GM12878 (cell line): Measurements from ENCODE around the gene C1QC. TPM values are rescaled to one million over a fixed set of nuclear protein-coding genes. Genes with fewer than 3 reads are reported as not detected.

Experiments used
- ATAC-seq: fragments of 200-7000 bp; cut with Tn5 transposase; 3 replicates; pipeline ENCODE4 v1.9.1; 2020; ENCODE audit warnings: mild to moderate bottlenecking, moderate library complexity
- BruUV-seq: library from RNA; stranded (reverse); fragments of 400-500 nt; replicated peaks from 2 replicates; lab custom pipeline; 2021; lab: Mats Ljungman, UMichigan
- CTCF ChIA-PET: fragments of 300-600 bp; sonication (Branson Sonifier 250); formaldehyde crosslinking; extraction: SDS; loops from one replicate; lab custom pipeline; 2021; ENCODE audit warnings: inconsistent platforms; lab: Yijun Ruan, JAX
- POLR2A ChIA-PET: fragments of 350-600 bp; formaldehyde crosslinking; extraction: SDS; loops from one replicate; lab custom pipeline; 2021; ENCODE audit warnings: inconsistent platforms; lab: Charles Lee
- RAD21 ChIA-PET: fragments of 300-600 bp; sonication (Branson Sonifier 250); formaldehyde crosslinking; loops from one replicate; lab custom pipeline; 2023; ENCODE audit warnings: antibody characterized with exemption; ENCODE audit not compliant: unreplicated experiment; lab: Charles Lee
- SMC1A ChIA-PET: fragments of 300-600 bp; sonication (Branson Sonifier 250); formaldehyde crosslinking; loops from one replicate; lab custom pipeline; 2023; ENCODE audit not compliant: unreplicated experiment, uncharacterized antibody; lab: Charles Lee
- DNase-seq: peaks from one replicate; pipeline ENCODE4 v3.0.0-alpha.2; 2011; ENCODE audit warnings: low read depth, low spot score
- FAIRE-seq: peaks from 3 replicates; lab custom pipeline; 2011; peaks lifted over from hg19 to GRCh38; lab: Jason Lieb, UNC
- H2AFZ ChIP-seq: 2 replicates; pipeline ENCODE4 v1.6.0; 2011; ENCODE audit warnings: low read depth, low read length, control low read depth; ENCODE audit not compliant: control insufficient read depth
- H3K27ac ChIP-seq: 2 replicates; pipeline ENCODE4 v1.5.1; 2011; ENCODE audit warnings: control low read depth; ENCODE audit not compliant: control insufficient read depth, insufficient read depth
- H3K27me3 ChIP-seq, 2 experiments: replicated peaks in 1 of 2; 2 replicates each; pipeline versions ENCODE4 v1.6.0 to v1.6.1; 2011; ENCODE audit warnings: low read length in 1 of 2; ENCODE audit not compliant: control insufficient read depth in 2 of 2, insufficient read depth in 2 of 2
- H3K36me3 ChIP-seq, 2 experiments: 2 replicates each; pipeline ENCODE4 v1.5.1; 2011; ENCODE audit warnings: low read length in 1 of 2; ENCODE audit not compliant: control insufficient read depth in 2 of 2, insufficient read depth in 2 of 2
- H3K4me1 ChIP-seq: 2 replicates; pipeline ENCODE4 v1.6.1; 2011; ENCODE audit warnings: mild to moderate bottlenecking, low read length, moderate library complexity, mixed read lengths; ENCODE audit not compliant: control insufficient read depth, insufficient read depth
- H3K4me2 ChIP-seq: 2 replicates; pipeline ENCODE4 v1.6.0; 2011; ENCODE audit warnings: control low read depth; ENCODE audit not compliant: control insufficient read depth, insufficient read depth
- H3K4me3 ChIP-seq: fragments of 200-600 bp; sonication (generic); 2 replicates; pipeline ENCODE4 v1.5.1; 2016
- H3K79me2 ChIP-seq: 2 replicates; pipeline ENCODE4 v1.6.0; 2011; ENCODE audit warnings: low read length; ENCODE audit not compliant: control insufficient read depth, insufficient read depth
- H3K9ac ChIP-seq: 2 replicates; pipeline ENCODE4 v1.8.0; 2011; ENCODE audit warnings: low read length, control low read depth, mixed read lengths; ENCODE audit not compliant: control insufficient read depth, insufficient read depth
- H3K9me3 ChIP-seq: replicated peaks from 3 replicates; pipeline ENCODE4 v1.5.1; 2011; ENCODE audit warnings: mild to moderate bottlenecking, low read length; ENCODE audit not compliant: control insufficient read depth, insufficient read depth
- H4K20me1 ChIP-seq: 2 replicates; pipeline ENCODE4 v1.6.0; 2011; ENCODE audit not compliant: control insufficient read depth, insufficient read depth
- ASH2L ChIP-seq: fragments of 300-600, 200-600 bp; sonication (generic); IDR thresholded peaks from 2 replicates; pipeline ENCODE4 v1.6.1; 2017; ENCODE audit warnings: low read depth, mild to moderate bottlenecking, borderline replicate concordance
- CREM ChIP-seq: IDR thresholded peaks from 2 replicates; pipeline ENCODE4 v1.6.1; 2014; ENCODE audit warnings: antibody characterized with exemption, low read depth
- DPF2 ChIP-seq: fragments of 450-650 bp; IDR thresholded peaks from 2 replicates; pipeline ENCODE4 v1.6.1; 2017; ENCODE audit warnings: mild to moderate bottlenecking
- EGR1 ChIP-seq, 2 experiments: IDR thresholded peaks; 1 replicate in 1 of 2; 2 replicates in 1 of 2; pipeline ENCODE4 v1.6.1; 2011 to 2012; ENCODE audit warnings: low read depth in 2 of 2, low read length in 2 of 2, borderline replicate concordance in 1 of 2, mild to moderate bottlenecking in 1 of 2, moderate library complexity in 1 of 2
- HDGF ChIP-seq: fragments of 450-650 bp; IDR thresholded peaks from 2 replicates; pipeline ENCODE4 v1.6.1; 2016; ENCODE audit warnings: antibody characterized with exemption
- KLF5 ChIP-seq: fragments of 450-650 bp; IDR thresholded peaks from 2 replicates; pipeline ENCODE4 v1.6.1; 2014; ENCODE audit warnings: mild to moderate bottlenecking; ENCODE audit not compliant: partially characterized antibody
- MYB ChIP-seq: fragments of 150-350 bp; IDR thresholded peaks from 2 replicates; pipeline ENCODE4 v1.6.1; 2014; ENCODE audit warnings: mild to moderate bottlenecking, low read depth, low read length, borderline replicate concordance
- NFXL1 ChIP-seq: fragments of 450-650 bp; IDR thresholded peaks from 2 replicates; pipeline ENCODE4 v1.6.1; 2017; ENCODE audit warnings: antibody characterized with exemption, mild to moderate bottlenecking, borderline replicate concordance
- NRF1 ChIP-seq: conservative IDR thresholded peaks from 2 replicates; pipeline ENCODE4 v1.6.1; 2011; ENCODE audit warnings: mild to moderate bottlenecking, low read depth, low read length, improper control_type of control experiment
- PML ChIP-seq: IDR thresholded peaks from 2 replicates; pipeline ENCODE4 v1.6.1; 2012; ENCODE audit warnings: low read length, inconsistent platforms
- RELA ChIP-seq: fragments of 450-650 bp; IDR thresholded peaks from 2 replicates; pipeline ENCODE4 v1.8.0; 2014; ENCODE audit warnings: borderline replicate concordance; ENCODE audit not compliant: partially characterized antibody
- RFX5 ChIP-seq: IDR thresholded peaks from 2 replicates; pipeline ENCODE4 v1.6.1; 2011; ENCODE audit warnings: low read depth, low read length, improper control_type of control experiment
- SUZ12 ChIP-seq: fragments of 200-600 bp; sonication (generic); IDR thresholded peaks from one replicate; pipeline ENCODE4 v1.6.1; 2018; ENCODE audit warnings: antibody characterized with exemption, mild to moderate bottlenecking; ENCODE audit not compliant: unreplicated experiment
- ZNF274 ChIP-seq: IDR thresholded peaks from one replicate; pipeline ENCODE4 v1.8.0; 2011; ENCODE audit not compliant: insufficient read length, insufficient read depth
- ZNF384 ChIP-seq: IDR thresholded peaks from 2 replicates; pipeline ENCODE4 v1.6.1; 2012; ENCODE audit warnings: low read depth, mild to moderate bottlenecking, low read length, improper control_type of control experiment, borderline replicate concordance
- ZZZ3 ChIP-seq: IDR thresholded peaks from 2 replicates; pipeline ENCODE4 v1.6.1; 2011; ENCODE audit warnings: low read depth; ENCODE audit not compliant: control insufficient read depth, insufficient read length
- WGBS: methylation state at CpG from one replicate; pipeline ENCODE4 v1.1.6; 2016; ENCODE audit warnings: low lambda C conversion rate; ENCODE audit not compliant: insufficient replicate concordance, insufficient coverage; ENCODE audit errors: missing lambda C conversion rate; 5-methylcytosine and 5-hydroxymethylcytosine counted together
- in situ Hi-C: fragments of 300-500 bp; cut with MboI; formaldehyde crosslinking; loops from 9 replicates; pipeline ENCODE4 v1.14.3; 2018; ENCODE audit warnings: mixed read lengths
- intact Hi-C: fragments of 100-400 bp; cut with micrococcal nuclease; formaldehyde crosslinking; loops from one replicate; pipeline ENCODE4 v1.14.2; 2022; ENCODE audit not compliant: unreplicated experiment
- polyA plus RNA-seq, 11 experiments: library from polyadenylated mRNA; depleted of rRNA in 4 of 11; unstranded in 6 of 11; stranded (reverse) in 5 of 11; fragments of >200 nt; fragmentation: Nextera tagmentation in 4 of 11; fragmentation: Illumina TruSeq in 1 of 11; extraction: Ambion mirVana in 4 of 11; extraction: Trizol in 1 of 11; gene quantifications; 1 replicate in 1 of 11; 2 replicates in 10 of 11; pipeline versions ENCODE4 v1.2.1 to v1.2.3, GENCODE V29; 2011 to 2016; ENCODE audit warnings: inconsistent platforms in 2 of 11, missing spikeins in 2 of 11, low read depth in 1 of 11
- total RNA-seq, 4 experiments: library from RNA; depleted of rRNA in 3 of 4; stranded (reverse); fragments of >200 nt in 3 of 4; fragmentation: Illumina TruSeq in 1 of 4; extraction: Trizol in 1 of 4; gene quantifications; 2 replicates each; pipeline versions ENCODE4 v1.2.1 to v1.2.3, GENCODE V29; 2013 to 2021
- TF ChIP-seq, protein P1 (sequence below): fragments of 450-650 bp; IDR thresholded peaks from 2 replicates; pipeline ENCODE4 v1.6.1; 2016; ENCODE audit warnings: mild to moderate bottlenecking, moderate library complexity, borderline replicate concordance
- TF ChIP-seq, protein P2 (sequence below): IDR thresholded peaks from 2 replicates; pipeline ENCODE4 v1.6.1; 2011; ENCODE audit warnings: mild to moderate bottlenecking, low read depth, low read length, moderate library complexity; ENCODE audit not compliant: insufficient replicate concordance

Gene C1QC
- total and polyA plus RNA-seq, 10 of the 15 experiments (the other 5 are each of a cell fraction or from before 2014, with no cell fraction given) = 0.74 TPM; not detected in 9

DNA sequence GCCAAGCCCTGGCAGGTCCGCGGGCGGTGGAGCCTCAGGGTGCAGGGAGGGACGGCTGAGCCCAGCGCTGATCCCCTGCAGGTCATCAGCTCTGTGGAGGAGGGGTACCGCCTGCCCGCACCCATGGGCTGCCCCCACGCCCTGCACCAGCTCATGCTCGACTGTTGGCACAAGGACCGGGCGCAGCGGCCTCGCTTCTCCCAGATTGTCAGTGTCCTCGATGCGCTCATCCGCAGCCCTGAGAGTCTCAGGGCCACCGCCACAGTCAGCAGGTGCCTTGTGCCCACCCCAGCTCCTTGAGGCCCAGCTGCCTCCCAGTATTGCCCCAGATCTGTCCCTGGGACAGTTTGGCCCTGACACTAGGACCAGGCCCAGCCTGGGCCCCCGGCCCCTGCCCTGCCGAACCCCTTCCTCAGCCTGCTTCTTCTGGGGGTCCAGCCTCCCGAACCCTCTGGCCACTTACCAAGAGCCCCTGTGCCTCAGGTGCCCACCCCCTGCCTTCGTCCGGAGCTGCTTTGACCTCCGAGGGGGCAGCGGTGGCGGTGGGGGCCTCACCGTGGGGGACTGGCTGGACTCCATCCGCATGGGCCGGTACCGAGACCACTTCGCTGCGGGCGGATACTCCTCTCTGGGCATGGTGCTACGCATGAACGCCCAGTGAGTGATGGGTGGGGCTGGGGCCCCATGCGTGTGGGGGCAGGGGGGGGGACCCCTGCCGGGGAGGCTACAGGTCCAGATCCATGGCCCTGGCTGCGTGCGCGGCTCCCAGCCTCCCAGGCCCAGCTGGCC is 42.4 kb upstream of the C1QC start:
- Histone ChIP-seq H3K9ac (no peak overlapping the region), H3K79me2 (no peaks in the 10 kb centered on the region), H3K27me3 (no peaks in the 10 kb centered on the region; a peak in 2 of 4 replicates), H2AFZ (no peak overlapping the region), H3K4me2 (no peak overlapping the region), H3K9me3 (no peaks in the 10 kb centered on the region), H3K36me3 (no peaks in the 10 kb centered on the region), H3K27ac (no peak overlapping the region), H4K20me1 (no peaks in the 10 kb centered on the region), H3K4me1 (no peaks in the 10 kb centered on the region), H3K4me3 (no peak overlapping the region)
- no peak for FAIRE-seq
- in situ Hi-C loops (no loop called here), intact Hi-C loops (no loop called here)
- POLR2A ChIA-PET = no interaction called here
- no TSS peak for BruUV-seq
- SMC1A ChIA-PET = no interaction called here
- RAD21 ChIA-PET = no interaction called here
- CTCF ChIA-PET = no interaction called here
- no peak for ATAC-seq
- 68% methylated on average over 36 of the region's 39 CpGs for WGBS
- DNase-seq = no peak
- TF ChIP-seq HDGF = no peak
- no peak for TF ChIP-seq MYB
- TF ChIP-seq ZZZ3 = no peak
- no peak for TF ChIP-seq NFXL1
- no peak for TF ChIP-seq RELA
- TF ChIP-seq RFX5 = no peak
- no peak for TF ChIP-seq PML
- TF ChIP-seq DPF2 = no peak
- no peak for TF ChIP-seq ZNF274
- TF ChIP-seq ZNF384 = no peak
- no peak for TF ChIP-seq KLF5
- TF ChIP-seq CREM = no peak
- TF ChIP-seq, protein P1, sequence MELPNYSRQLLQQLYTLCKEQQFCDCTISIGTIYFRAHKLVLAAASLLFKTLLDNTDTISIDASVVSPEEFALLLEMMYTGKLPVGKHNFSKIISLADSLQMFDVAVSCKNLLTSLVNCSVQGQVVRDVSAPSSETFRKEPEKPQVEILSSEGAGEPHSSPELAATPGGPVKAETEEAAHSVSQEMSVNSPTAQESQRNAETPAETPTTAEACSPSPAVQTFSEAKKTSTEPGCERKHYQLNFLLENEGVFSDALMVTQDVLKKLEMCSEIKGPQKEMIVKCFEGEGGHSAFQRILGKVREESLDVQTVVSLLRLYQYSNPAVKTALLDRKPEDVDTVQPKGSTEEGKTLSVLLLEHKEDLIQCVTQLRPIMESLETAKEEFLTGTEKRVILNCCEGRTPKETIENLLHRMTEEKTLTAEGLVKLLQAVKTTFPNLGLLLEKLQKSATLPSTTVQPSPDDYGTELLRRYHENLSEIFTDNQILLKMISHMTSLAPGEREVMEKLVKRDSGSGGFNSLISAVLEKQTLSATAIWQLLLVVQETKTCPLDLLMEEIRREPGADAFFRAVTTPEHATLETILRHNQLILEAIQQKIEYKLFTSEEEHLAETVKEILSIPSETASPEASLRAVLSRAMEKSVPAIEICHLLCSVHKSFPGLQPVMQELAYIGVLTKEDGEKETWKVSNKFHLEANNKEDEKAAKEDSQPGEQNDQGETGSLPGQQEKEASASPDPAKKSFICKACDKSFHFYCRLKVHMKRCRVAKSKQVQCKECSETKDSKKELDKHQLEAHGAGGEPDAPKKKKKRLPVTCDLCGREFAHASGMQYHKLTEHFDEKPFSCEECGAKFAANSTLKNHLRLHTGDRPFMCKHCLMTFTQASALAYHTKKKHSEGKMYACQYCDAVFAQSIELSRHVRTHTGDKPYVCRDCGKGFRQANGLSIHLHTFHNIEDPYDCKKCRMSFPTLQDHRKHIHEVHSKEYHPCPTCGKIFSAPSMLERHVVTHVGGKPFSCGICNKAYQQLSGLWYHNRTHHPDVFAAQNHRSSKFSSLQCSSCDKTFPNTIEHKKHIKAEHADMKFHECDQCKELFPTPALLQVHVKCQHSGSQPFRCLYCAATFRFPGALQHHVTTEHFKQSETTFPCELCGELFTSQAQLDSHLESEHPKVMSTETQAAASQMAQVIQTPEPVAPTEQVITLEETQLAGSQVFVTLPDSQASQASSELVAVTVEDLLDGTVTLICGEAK = no peak
- TF ChIP-seq EGR1 (IDR thresholded peaks at IDR 0.05; ENCODE audit: borderline replicate concordance in 1 of 2, low read depth in 2 of 2, low read length in 2 of 2) = no peak
- TF ChIP-seq, protein P2, sequence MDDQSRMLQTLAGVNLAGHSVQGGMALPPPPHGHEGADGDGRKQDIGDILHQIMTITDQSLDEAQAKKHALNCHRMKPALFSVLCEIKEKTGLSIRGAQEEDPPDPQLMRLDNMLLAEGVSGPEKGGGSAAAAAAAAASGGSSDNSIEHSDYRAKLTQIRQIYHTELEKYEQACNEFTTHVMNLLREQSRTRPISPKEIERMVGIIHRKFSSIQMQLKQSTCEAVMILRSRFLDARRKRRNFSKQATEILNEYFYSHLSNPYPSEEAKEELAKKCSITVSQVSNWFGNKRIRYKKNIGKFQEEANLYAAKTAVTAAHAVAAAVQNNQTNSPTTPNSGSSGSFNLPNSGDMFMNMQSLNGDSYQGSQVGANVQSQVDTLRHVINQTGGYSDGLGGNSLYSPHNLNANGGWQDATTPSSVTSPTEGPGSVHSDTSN = no peak
- TF ChIP-seq ASH2L = no peak
- no peak for TF ChIP-seq SUZ12
- no peak for TF ChIP-seq NRF1
